Stimulated activated CD4-positive, alpha-beta T cell treated with anti-CD3 and anti-CD28 coated beads, Interleukin-12 subunit alpha, Interleukin-12 subunit beta, amount 100 ng/mL, for 4 hours (primary cell): Measurements from ENCODE around the gene MFN2.
"Not testable (repeated sequence)": the region's sequence is repeated elsewhere in the genome, so short reads cannot be mapped to it uniquely, and the experiment has no call there.

Source experiments
- DNase-seq: peaks from one replicate; pipeline ENCODE4 v3.0.0-alpha.2; 2020

MFN2 gene

GRCh38 chr1:12001249-12001917 is 21.1 kb downstream of the MFN2 start:
- peak; percentile 33 for DNase-seq

- DNase-seq, result no peak
These were observed 21.8 kb downstream of the MFN2 start for GRCh38 chr1:12001996-12002493.

GRCh38 chr1:12003762-12004161 is 23.5 kb downstream of the MFN2 start:
- no peak for DNase-seq

DNA sequence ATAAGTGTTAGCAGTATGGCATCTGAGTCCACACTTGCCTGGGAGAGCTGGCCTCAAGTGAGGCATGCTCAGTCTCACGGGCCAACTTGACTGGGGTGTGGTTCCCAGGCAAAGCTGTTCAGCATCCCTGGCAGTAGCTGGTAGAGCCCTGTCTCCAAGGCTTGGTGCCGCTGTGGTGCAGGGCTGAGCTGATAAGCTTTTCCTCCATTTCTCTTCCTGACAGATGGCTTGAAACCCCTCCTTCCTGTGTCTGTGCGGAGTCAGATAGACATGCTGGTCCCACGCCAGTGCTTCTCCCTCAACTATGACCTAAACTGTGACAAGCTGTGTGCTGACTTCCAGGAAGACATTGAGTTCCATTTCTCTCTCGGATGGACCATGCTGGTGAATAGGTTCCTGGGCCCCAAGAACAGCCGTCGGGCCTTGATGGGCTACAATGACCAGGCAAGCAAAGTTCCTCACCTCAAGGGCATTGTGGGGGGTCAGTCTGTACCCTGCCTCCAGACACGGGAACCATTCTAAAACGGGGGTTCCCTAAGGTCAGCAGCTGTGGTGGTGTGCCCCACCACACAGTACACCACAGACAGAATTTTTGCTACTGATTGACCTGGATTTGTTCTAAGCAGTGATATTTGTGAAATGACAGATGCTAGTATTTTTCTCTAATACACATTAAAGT is 25.4 kb downstream of the MFN2 start:
- no peak for DNase-seq

DNA sequence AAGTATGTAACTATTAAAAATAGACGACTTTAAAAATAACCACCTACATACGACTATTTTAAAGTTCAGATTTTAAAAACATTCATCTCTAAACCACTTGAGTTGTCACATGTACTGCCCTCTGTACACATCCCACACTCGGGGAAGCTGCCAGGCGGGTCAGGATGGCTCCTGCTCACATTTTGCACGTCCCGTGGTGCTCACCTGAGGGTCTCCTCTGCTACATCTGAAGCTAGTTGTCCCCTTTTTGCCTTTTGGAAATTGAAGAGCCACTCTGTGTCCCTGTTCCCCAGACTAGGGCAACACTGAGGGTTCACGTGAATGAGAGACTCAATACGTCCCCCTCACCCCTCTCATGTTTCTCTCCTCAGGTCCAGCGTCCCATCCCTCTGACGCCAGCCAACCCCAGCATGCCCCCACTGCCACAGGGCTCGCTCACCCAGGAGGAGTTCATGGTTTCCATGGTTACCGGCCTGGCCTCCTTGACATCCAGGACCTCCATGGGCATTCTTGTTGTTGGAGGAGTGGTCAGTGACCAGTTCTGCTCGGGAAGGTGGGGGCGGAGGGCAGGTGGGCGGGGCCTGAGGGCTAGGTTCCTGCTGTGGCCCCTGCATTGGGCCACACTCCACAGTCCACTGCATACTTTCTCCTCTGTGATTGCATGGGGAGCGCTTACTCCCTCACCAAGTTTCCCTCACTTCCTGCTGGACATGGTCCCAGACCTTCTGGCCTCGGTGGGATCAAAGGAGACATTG is 26.1 kb downstream of the MFN2 start:
- DNase-seq, result no peak

- DNase-seq, result no peak
These were observed 27.0 kb downstream of the MFN2 start for GRCh38 chr1:12007204-12007603.

GRCh38 chr1:12008355-12008754 is 28.1 kb downstream of the MFN2 start:
- not testable (repeated sequence) for DNase-seq

- DNase-seq, result no peak
These were observed 29.2 kb downstream of the MFN2 start for GRCh38 chr1:12009318-12009947.

- DNase-seq, result no peak
These were observed 30.7 kb downstream of the MFN2 start for GRCh38 chr1:12010746-12011570.

- no peak for DNase-seq
These were observed 31.8 kb downstream of the MFN2 start for GRCh38 chr1:12011998-12012397.

DNA sequence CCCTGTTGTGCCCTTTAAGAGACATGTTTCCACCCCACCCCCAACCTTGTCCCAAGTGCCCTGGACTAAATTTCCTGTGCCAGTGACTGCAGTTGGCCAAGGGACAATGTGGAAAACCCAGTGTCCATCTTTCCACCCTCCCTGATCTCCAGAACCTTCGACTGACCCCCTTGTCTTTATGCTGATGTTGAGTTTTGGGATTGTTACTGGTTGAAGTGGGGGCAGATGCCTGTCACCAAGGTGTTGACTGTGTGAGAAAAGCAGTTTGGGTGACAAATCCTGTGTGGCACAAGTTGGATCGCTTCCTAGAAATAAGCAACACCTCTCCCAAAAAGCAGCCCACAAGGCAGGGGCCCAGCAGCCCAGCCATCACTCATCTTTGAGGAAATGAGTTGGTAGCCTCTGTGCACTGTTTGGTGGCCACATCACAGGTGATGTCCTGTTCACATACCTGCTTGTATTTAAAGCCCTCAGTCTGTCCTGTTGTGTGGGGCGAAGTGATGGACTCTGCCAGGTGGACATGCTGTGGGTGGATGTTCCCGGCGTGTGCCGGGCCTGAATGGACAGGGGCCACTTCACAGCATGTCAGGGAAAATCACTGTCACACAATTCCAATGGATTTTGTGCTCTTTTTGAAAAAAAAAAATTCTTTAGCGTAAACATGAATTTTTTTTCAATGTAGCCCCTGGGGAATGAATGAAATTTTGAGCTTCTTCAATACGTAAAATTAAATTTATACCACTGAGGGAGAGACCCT is 32.5 kb downstream of the MFN2 start:
- DNase-seq, result no peak

GRCh38 chr1:12014141-12014991 is 34.1 kb downstream of the MFN2 start:
- DNase-seq, result no peak

- DNase-seq, result no peak
These were observed 34.8 kb downstream of the MFN2 start for GRCh38 chr1:12015001-12015491.

DNA sequence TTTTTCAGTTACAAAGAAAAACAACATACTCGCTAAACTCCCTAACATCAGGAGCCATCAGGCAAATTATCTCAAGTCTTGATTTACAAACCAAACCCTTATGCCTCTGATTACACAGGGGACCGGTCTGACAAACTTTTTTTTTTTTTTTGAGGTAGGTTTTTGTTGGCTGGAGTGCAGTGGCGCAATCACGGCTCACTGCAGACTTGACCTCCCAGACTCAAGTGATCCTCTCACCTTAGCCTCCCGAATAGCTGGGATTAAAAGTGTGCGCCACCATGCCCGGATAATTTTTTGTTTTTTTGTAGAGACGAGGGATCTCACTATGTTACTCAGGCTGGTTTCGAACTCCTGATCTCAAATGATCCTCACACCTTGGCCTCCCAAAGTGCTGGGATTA is 35.3 kb downstream of the MFN2 start:
- no peak for DNase-seq

DNA sequence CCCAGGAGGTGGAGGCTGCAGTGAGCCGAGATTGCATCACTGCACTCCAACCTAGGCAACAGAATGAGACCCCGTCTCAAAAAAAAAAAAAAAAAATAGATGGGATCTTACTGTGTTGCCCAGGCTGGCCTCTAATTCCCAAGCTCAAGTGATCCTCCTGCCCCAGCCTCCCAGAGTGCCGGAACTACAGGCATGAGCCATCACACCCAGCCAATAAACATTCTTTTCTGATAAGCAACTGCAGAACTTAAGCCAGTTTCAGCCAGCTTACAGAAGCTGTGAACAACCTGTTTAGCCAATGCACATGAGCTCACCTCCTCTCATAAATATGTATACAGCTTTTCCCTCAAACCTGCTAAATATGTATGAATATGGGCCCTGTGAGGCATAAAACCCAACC is 35.9 kb downstream of the MFN2 start:
- no peak for DNase-seq

GRCh38 chr1:12019858-12020509 is 39.7 kb downstream of the MFN2 start:
- DNase-seq, result no peak

GRCh38 chr1:12021616-12022015 is 41.4 kb downstream of the MFN2 start:
- DNase-seq, result no peak

- no peak for DNase-seq
These were observed 41.8 kb downstream of the MFN2 start for GRCh38 chr1:12022036-12022435.

- no peak for DNase-seq
These were observed 46.3 kb downstream of the MFN2 start for GRCh38 chr1:12026586-12026985.

GRCh38 chr1:12028248-12028647 is 48.0 kb downstream of the MFN2 start:
- no peak for DNase-seq
